ENCODE data around the gene ART5.

Gene ART5

DNA sequence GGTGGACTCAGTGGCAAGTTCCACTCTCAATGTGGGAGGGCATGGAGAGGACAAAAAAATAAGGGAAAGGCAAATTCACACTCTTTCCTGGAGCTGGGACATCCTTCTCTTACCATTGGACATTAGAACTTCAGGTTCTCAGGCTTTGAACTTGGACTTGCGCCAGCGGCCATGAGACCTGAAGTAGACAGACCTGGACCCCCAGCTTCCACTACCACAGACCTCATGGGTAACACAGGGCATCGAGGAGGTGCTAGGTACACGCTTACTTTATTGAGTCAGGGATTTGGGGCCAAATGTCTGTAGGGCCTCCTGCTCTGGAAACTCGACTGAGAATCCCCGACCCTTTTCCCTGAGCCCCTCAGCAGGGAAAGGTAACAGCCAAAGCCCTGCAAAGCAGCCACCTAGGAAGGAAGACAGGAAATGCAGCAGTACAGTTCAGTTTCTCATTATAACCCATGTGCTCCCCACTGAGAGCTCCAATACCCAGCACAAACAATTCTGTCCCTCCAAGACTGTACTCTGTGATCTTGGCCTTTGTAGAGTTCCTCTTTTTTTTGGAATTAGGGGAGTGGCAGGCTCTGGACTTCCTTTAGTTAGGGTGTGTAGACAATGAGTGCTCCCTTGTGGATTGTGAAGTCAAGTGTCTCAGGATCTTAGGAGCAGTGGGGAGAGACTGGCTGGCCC, 23.7 kb upstream of the ART5 start:
- TF ChIP-seq TAF1 (IDR thresholded peaks at IDR 0.05; ENCODE audit: borderline replicate concordance, insufficient read depth, low read length) (no peak), SIN3A (IDR thresholded peaks at IDR 0.05; ENCODE audit: borderline replicate concordance, insufficient read depth, low read length) (no peak)

DNA sequence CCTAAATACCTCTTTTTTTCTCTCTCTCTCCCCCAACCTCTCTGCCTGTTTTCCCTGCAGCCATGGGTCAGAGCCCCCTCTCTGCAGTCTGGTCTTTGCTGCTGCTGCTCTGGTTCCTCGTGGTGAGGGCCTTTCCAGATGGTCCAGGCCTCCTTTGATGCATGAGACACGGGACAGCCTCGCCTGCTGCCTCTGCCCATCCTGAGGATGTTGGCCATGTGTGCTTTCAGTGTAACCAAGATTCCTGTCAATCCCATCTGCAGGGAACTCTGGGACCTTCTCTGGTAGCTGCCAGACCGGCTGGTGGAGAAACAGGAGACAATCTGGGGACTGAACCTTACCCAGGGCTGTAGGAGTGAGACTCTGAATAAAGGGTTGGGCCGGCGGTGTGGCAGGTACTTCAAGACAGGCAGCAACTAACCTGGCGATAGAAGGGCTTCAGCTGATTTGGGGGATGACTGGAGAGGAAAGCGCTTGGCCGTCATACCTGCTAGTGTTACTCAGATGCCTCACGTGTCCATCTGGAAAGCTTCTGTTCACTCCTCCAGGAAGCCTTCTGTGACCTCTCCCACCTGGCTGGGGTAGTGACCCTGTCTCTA, 22.3 kb upstream of the ART5 start:
- TF ChIP-seq POLR2AphosphoS5 (IDR thresholded peaks at IDR 0.05; ENCODE audit: low read depth, low read length) = no peak
- TF ChIP-seq, protein P1, sequence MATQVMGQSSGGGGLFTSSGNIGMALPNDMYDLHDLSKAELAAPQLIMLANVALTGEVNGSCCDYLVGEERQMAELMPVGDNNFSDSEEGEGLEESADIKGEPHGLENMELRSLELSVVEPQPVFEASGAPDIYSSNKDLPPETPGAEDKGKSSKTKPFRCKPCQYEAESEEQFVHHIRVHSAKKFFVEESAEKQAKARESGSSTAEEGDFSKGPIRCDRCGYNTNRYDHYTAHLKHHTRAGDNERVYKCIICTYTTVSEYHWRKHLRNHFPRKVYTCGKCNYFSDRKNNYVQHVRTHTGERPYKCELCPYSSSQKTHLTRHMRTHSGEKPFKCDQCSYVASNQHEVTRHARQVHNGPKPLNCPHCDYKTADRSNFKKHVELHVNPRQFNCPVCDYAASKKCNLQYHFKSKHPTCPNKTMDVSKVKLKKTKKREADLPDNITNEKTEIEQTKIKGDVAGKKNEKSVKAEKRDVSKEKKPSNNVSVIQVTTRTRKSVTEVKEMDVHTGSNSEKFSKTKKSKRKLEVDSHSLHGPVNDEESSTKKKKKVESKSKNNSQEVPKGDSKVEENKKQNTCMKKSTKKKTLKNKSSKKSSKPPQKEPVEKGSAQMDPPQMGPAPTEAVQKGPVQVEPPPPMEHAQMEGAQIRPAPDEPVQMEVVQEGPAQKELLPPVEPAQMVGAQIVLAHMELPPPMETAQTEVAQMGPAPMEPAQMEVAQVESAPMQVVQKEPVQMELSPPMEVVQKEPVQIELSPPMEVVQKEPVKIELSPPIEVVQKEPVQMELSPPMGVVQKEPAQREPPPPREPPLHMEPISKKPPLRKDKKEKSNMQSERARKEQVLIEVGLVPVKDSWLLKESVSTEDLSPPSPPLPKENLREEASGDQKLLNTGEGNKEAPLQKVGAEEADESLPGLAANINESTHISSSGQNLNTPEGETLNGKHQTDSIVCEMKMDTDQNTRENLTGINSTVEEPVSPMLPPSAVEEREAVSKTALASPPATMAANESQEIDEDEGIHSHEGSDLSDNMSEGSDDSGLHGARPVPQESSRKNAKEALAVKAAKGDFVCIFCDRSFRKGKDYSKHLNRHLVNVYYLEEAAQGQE (IDR thresholded peaks at IDR 0.05; ENCODE audit: insufficient read depth in 1 of 2, low read depth in 2 of 2, low read length in 2 of 2) = no peak
- TF ChIP-seq FOXP2 (optimal IDR thresholded peaks at IDR 0.05; ENCODE audit: borderline replicate concordance, extremely low read depth, extremely low read length, insufficient read depth) = no peak
- no peak for TF ChIP-seq SIN3A (IDR thresholded peaks at IDR 0.05; ENCODE audit: borderline replicate concordance, insufficient read depth, low read length)
- TF ChIP-seq TAF1 (IDR thresholded peaks at IDR 0.05; ENCODE audit: borderline replicate concordance, insufficient read depth, low read length) = no peak

DNA sequence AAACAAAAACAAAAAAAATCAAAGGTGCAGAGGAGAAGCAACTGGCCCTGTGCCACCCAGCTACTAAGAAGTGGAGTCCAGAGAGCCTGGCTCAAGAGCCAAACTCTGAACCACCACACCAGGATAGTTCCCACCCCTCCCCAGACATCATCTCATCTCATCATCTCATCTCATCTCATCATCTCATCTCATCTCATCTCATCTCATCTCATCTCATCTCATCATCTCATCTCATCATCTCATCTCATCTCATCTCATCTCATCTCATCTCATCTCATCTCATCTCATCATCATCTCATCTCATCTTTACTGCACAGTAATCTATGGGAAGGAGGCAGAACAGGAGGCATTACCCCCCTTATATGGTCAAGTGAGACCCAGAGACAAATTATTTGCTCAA, 21.1 kb upstream of the ART5 start:
- TF ChIP-seq, protein P1 (IDR thresholded peaks at IDR 0.05; ENCODE audit: insufficient read depth in 1 of 2, low read depth in 2 of 2, low read length in 2 of 2) = no peak
- TF ChIP-seq FOXP2 (optimal IDR thresholded peaks at IDR 0.05; ENCODE audit: borderline replicate concordance, extremely low read depth, extremely low read length, insufficient read depth) (no peak), TAF1 (IDR thresholded peaks at IDR 0.05; ENCODE audit: borderline replicate concordance, insufficient read depth, low read length) (no peak), SIN3A (IDR thresholded peaks at IDR 0.05; ENCODE audit: borderline replicate concordance, insufficient read depth, low read length) (no peak), POLR2AphosphoS5 (IDR thresholded peaks at IDR 0.05; ENCODE audit: low read depth, low read length) (no peak)

DNA sequence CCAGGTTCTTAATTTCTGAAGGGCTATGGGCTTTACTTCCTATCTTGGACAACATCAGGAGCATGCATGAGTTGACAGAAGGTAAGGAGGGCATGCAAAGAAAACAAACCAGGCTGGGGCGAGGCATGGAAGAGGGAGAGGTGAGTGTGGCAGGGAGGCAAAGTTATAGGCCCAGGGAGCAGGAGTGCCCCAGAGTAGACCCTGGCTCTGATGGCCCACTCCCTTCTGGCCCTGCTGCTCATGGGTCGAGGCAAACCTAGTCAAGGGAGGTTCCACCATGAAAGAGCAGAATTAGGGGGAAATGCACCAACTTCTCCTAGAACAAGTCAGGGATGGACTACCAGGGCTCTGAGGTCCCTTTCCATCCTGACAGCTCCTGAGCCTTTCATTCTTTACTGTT, 19.2 kb upstream of the ART5 start:
- TF ChIP-seq FOXP2 (optimal IDR thresholded peaks at IDR 0.05; ENCODE audit: borderline replicate concordance, extremely low read depth, extremely low read length, insufficient read depth) = no peak
- TF ChIP-seq SIN3A (IDR thresholded peaks at IDR 0.05; ENCODE audit: borderline replicate concordance, insufficient read depth, low read length) = no peak
- TF ChIP-seq, protein P1 (IDR thresholded peaks at IDR 0.05; ENCODE audit: insufficient read depth in 1 of 2, low read depth in 2 of 2, low read length in 2 of 2) = no peak
- no peak for TF ChIP-seq TAF1 (IDR thresholded peaks at IDR 0.05; ENCODE audit: borderline replicate concordance, insufficient read depth, low read length)
- TF ChIP-seq POLR2AphosphoS5 (IDR thresholded peaks at IDR 0.05; ENCODE audit: low read depth, low read length) = no peak

DNA sequence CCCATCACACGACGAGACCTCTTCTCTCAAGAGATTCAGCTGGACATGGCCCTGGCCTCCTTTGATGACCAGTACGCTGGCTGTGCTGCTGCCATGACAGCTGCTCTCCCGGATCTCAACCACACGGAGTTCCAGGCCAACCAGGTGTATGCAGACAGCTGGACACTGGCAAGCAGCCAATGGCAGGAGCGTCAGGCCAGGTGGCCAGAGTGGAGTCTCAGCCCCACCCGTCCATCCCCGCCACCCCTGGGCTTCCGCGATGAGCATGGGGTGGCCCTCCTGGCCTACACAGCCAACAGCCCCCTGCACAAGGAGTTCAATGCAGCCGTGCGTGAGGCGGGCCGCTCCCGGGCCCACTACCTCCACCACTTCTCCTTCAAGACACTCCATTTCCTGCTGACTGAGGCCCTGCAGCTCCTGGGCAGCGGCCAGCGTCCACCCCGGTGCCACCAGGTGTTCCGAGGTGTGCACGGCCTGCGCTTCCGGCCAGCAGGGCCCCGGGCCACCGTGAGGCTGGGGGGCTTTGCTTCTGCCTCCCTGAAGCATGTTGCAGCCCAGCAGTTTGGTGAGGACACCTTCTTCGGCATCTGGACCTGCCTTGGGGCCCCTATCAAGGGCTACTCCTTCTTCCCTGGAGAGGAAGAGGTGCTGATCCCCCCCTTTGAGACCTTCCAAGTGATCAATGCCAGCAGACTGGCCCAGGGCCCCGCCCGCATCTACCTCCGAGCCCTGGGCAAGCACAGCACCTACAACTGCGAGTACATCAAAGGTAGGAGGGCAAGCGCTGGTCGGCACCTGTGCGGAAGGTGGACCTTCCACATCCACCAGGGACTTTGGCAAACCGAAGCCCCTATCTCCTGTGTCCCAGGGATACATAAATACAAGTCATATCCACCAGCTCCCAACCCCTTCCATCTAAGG, 18.1 kb upstream of the ART5 start:
- TF ChIP-seq POLR2AphosphoS5 (IDR thresholded peaks at IDR 0.05; ENCODE audit: low read depth, low read length) = no peak
- TF ChIP-seq SIN3A (IDR thresholded peaks at IDR 0.05; ENCODE audit: borderline replicate concordance, insufficient read depth, low read length) = no peak
- TF ChIP-seq TAF1 (IDR thresholded peaks at IDR 0.05; ENCODE audit: borderline replicate concordance, insufficient read depth, low read length) = no peak
- no peak for TF ChIP-seq FOXP2 (optimal IDR thresholded peaks at IDR 0.05; ENCODE audit: borderline replicate concordance, extremely low read depth, extremely low read length, insufficient read depth)
- TF ChIP-seq, protein P1 (IDR thresholded peaks at IDR 0.05; ENCODE audit: insufficient read depth in 1 of 2, low read depth in 2 of 2, low read length in 2 of 2) = no peak
